Measurements from ENCODE around the gene AHNAK.

Gene AHNAK

DNA sequence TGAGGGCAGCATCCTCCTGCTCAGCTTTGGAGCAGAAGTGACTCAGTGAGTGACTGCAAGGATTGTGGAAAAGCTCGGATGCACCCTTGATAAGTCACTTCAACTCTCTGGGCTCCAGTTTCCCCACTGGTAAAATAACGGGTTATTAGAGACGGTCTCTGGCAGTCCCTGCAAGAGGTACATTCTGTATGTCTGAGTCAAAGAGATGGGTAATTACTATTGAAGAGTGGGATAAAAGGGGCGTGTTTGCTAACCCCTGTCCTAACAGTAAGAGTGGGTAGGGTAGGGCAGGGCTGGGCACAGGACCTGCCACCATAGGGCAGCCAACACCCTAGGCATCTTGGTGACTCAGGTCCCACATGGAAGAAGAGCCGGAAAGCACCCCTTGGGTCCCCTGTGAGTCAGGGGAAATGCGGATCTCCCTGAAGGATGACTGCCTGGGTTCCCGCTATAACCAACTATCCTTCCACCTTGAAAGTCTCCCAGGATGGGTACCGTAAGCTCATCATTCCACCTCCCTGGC, 7.3 kb upstream of the AHNAK start:
- TF ChIP-seq, protein P1, sequence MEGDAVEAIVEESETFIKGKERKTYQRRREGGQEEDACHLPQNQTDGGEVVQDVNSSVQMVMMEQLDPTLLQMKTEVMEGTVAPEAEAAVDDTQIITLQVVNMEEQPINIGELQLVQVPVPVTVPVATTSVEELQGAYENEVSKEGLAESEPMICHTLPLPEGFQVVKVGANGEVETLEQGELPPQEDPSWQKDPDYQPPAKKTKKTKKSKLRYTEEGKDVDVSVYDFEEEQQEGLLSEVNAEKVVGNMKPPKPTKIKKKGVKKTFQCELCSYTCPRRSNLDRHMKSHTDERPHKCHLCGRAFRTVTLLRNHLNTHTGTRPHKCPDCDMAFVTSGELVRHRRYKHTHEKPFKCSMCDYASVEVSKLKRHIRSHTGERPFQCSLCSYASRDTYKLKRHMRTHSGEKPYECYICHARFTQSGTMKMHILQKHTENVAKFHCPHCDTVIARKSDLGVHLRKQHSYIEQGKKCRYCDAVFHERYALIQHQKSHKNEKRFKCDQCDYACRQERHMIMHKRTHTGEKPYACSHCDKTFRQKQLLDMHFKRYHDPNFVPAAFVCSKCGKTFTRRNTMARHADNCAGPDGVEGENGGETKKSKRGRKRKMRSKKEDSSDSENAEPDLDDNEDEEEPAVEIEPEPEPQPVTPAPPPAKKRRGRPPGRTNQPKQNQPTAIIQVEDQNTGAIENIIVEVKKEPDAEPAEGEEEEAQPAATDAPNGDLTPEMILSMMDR (IDR thresholded peaks at IDR 0.05): no peak

DNA sequence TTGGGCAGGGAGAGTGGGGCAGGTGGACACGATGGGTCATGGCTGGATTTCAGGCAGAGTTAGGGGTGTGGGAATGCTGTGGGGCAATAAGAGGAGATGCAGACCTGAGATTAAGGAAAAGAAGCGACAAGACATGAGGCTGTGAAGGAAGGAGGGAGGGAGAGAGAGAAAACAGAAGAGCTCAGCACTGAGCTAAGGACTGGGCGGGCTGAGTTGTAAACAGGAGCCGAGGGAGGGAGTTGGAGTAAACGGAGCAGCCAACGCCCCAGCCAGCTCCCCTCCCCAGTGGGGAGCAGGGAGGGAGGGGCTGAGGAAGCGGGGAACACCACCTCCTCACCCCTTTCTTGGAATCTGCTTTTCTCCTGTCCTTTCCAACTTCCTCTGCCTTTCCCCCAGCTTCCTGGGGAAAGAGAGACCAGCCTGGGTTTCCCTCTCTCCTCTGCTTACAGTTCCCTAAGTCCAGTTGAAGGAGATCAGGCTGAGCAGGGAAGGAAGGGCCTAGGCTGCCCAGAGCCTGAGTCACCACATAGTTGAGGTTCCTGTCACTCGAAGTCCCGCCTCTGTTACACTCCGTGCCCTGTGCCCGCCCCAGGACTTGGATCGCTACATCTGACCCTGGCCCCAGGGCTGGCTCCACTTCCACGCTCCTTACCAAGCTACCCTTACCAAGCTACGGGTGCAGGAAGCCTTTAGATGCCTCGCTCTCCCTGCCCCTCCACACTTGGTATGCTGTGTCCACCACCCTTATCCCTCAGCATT, 6.7 kb upstream of the AHNAK start:
- TF ChIP-seq, protein P1 (IDR thresholded peaks at IDR 0.05): no peak

DNA sequence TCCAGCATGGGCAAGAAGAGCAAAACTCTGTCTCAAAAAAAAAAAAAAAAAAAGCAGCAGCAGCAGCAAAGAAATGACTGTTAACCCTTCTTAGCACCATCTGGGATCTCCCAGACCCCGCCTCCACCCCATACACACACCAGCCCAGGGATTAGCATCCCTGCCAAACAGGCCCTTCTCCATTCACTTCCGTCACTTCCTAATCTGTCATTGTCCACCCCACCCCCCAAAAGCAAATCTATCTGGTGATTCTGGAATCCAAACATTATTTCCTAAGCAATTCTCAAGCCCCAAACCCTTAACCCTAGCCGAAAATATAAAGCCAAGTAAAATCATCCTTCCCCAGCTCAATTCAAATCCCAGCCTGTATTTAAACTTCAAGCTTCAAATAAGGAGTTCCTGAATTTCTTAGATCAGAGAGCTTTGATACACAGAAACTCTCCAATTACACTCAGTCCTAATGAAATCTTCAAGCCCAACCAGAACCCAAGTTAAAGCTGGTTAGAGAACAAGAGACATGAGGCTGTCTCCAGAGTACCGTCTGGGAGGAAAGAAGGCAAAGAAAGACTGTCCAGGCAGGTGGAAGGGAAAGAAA, 6.0 kb upstream of the AHNAK start:
- TF ChIP-seq, protein P1 (IDR thresholded peaks at IDR 0.05): no peak

DNA sequence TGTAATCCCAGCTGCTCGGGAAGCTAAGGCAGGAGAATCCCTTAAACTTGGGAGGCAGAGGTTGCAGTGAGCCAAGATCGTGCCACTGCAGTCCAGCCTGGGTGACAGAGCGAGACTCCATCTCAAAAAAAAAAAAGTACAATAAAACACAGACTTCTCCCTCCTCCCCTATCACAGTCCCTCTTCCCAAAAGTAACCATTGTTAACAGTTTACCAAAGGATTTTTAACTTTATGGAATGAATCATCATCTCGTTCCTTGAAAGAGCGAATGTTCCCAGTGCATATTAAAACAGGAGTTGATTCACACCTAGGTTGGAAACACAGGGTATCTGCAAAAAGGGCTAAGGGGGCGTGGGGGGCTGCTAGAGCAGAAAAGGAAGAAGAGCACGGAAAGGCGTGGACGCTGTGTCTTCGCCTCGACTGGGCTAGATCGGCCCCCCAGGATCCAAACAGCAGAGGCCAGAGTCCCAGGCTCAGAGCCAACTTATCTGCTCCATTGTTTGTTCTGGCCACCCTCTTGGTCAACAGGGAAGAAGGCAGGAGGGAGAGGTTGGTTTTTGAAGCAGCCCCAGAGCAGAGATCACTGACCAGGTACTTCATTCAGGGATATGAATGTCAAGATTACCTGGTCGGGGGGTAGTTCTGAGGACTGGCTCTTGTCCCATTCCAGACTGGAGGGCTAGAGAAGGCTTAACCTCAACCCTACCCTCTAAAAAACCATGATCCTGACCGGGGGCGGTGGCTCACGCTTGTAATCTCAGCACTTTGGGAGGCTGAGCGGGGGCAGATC, 2.1 kb upstream of the AHNAK start:
- TF ChIP-seq, protein P1 (IDR thresholded peaks at IDR 0.05): no peak

DNA sequence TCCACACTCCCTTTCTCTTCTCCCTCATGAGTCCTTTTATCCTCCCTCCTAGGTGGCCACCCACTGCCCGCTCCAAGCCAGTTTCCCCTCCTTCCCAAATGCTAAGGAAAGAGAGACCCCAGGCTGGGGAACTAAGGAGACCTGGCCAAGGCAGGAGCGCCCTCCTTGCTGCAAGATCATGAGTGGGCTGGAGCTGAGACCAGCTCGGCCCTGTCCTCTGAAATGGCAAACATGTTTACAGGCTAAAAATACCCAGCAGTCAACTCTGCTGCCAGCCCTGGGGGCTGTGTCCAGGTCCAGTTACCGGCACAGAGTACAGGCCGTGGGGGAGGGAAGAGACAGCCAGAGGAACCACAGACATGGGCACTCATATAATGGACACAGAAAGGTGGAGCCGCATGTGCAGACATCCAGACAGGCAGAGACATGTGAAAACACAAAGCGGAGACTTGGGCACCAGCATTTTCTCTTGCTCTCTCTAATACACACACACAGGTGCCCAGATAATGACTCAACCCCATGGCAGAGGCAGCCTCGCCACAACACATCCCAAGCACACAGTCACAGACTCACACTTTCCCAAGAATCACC, 1.2 kb upstream of the AHNAK start:
- TF ChIP-seq, protein P1 (IDR thresholded peaks at IDR 0.05): no peak

DNA sequence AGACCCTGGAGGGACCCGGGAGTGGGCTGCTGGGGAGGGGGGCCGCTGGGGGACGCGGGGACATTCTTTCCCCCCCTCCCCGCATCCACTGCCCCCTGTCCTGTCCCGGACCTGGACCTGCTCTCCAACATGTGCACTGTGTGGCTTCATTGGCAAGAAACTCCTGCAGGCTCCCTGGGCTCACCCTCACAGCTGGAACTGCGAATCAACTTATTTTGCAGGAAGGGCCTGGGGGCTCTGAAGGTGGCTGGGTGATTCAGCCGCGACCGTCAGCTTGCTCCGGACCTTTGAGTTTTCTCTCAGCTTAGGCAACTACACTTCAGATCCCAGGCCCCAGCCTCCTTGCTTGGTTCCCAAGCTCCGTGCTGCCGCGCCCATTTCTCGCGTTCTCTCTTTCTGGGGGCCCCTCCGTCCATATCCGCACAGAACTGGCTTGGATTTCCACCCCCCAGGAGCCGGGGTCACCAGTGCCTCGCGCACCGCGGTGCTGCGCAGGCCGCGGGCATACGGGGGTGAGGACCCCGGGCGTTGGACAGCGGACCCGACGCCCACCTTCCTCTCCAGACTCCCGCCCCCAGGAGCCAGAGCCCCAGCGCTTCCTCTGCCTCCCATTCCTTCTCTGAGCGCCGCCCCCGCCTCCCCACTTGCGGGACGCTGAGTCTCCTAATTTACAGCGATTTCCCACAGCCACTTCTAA, 471 bp upstream of the AHNAK start:
- TF ChIP-seq, protein P1 (IDR thresholded peaks at IDR 0.05): no peak
